Left lobe of liver (tissue), 2 donors: ENCODE data around the gene FUT7. TPM values are rescaled to one million over a fixed set of nuclear protein-coding genes. Genes with fewer than 3 reads are reported as not detected.

Source experiments
- ATAC-seq: fragments of 200-7000 bp; cut with Tn5 transposase; one replicate; pipeline ENCODE4 v1.9.1; 2020; ENCODE audit warnings: mild to moderate bottlenecking, moderate library complexity
- DNase-seq: peaks from one replicate; pipeline ENCODE4 v3.0.0-alpha.2; 2020; ENCODE audit warnings: low spot score
- total RNA-seq: library from RNA; stranded (reverse); gene quantifications from one replicate; pipeline ENCODE4 v1.2.1, GENCODE V29; 2021
- donor health status: DM: no; HTN: no; CAD: no; lungs with moderate emphysema.
- donor health status: DM: no; HTN: yes; CAD: no.

Gene FUT7
- total RNA-seq, 1 donor from 2014 or later, result 0.08 TPM

GRCh38 chr9:137019891-137020683 lies 11.8 kb downstream of the FUT7 start:
- no peak for ATAC-seq
- no peak for DNase-seq

- DNase-seq (no peak), ATAC-seq (no peak)
Observed at GRCh38 chr9:137018761-137019559, 12.9 kb downstream of the FUT7 start.

GRCh38 chr9:137017791-137018497 lies 13.9 kb downstream of the FUT7 start:
- no peak for DNase-seq

GRCh38 chr9:137017071-137017470 lies 14.8 kb downstream of the FUT7 start:
- DNase-seq (no peak), ATAC-seq (no peak)

More at GRCh38 chr9:137017791-137018497, 13.9 kb downstream of the FUT7 start:
- ATAC-seq, result no peak

GRCh38 chr9:137016436-137016835 lies 15.5 kb downstream of the FUT7 start:
- DNase-seq (no peak), ATAC-seq (no peak)

GRCh38 chr9:137015976-137016375 lies 15.9 kb downstream of the FUT7 start:
- ATAC-seq (no peak), DNase-seq (no peak)

GRCh38 chr9:137015540-137015930 lies 16.4 kb downstream of the FUT7 start:
- ATAC-seq (no peak), DNase-seq (no peak)

- DNase-seq (no peak), ATAC-seq (no peak)
Observed at GRCh38 chr9:137014776-137015539, 16.9 kb downstream of the FUT7 start.

GRCh38 chr9:137014166-137014565 lies 17.7 kb downstream of the FUT7 start:
- no peak for ATAC-seq
- no peak for DNase-seq

- DNase-seq (no peak), ATAC-seq (no peak)
Observed at GRCh38 chr9:137013571-137013940, 18.3 kb downstream of the FUT7 start.

- no peak for DNase-seq
- ATAC-seq, result no peak
Observed at GRCh38 chr9:137012694-137013570, 19.0 kb downstream of the FUT7 start.

- ATAC-seq, result no peak
- DNase-seq, result no peak
Observed at GRCh38 chr9:137011907-137012675, 19.8 kb downstream of the FUT7 start.

- ATAC-seq (no peak), DNase-seq (no peak)
Observed at GRCh38 chr9:137011156-137011555, 20.7 kb downstream of the FUT7 start.

- no peak for DNase-seq
- ATAC-seq, result no peak
Observed at GRCh38 chr9:137009938-137010732, 21.8 kb downstream of the FUT7 start.

GRCh38 chr9:137009217-137009616 lies 22.7 kb downstream of the FUT7 start:
- no peak for ATAC-seq

GRCh38 chr9:137008312-137008711 lies 23.6 kb downstream of the FUT7 start:
- no peak for ATAC-seq
- DNase-seq, result no peak

More at GRCh38 chr9:137009217-137009616, 22.7 kb downstream of the FUT7 start:
- DNase-seq, result no peak

- no peak for ATAC-seq
- DNase-seq, result no peak
Observed at GRCh38 chr9:137007816-137008270, 24.0 kb downstream of the FUT7 start.
